BJ (cell line): ENCODE results near the gene YARS1. TPM values are rescaled to one million over a fixed set of nuclear protein-coding genes. Genes with fewer than 3 reads are reported as not detected.

Source experiments
- CTCF ChIA-PET: fragments of 350-600 bp; formaldehyde crosslinking; extraction: SDS; loops from one replicate; lab custom pipeline; 2021; ENCODE audit warnings: antibody characterized with exemption, inconsistent platforms; lab: Yijun Ruan, JAX
- POLR2A ChIA-PET: fragments of 300-600 bp; sonication (Branson Sonifier 250); formaldehyde crosslinking; extraction: SDS; loops from one replicate; lab custom pipeline; 2021; ENCODE audit warnings: antibody characterized with exemption; lab: Charles Lee
- DNase-seq: peaks from one replicate; pipeline ENCODE4 v3.0.0-alpha.2; 2011; ENCODE audit warnings: low read depth
- H3K27me3 ChIP-seq: 2 replicates; pipeline ENCODE4 v1.6.0; 2011; ENCODE audit warnings: low read length; ENCODE audit not compliant: control insufficient read depth, insufficient read depth
- H3K36me3 ChIP-seq: 2 replicates; pipeline ENCODE4 v1.5.1; 2011; ENCODE audit warnings: low read length; ENCODE audit not compliant: control insufficient read depth, insufficient read depth
- H3K4me3 ChIP-seq: 2 replicates; pipeline ENCODE4 v1.5.1; 2011; ENCODE audit warnings: low read depth, mild to moderate bottlenecking, control low read depth, low read length
- CTCF ChIP-seq: IDR thresholded peaks from 2 replicates; pipeline ENCODE4 v1.5.1; 2011; ENCODE audit warnings: low read depth, mild to moderate bottlenecking, control low read depth, inconsistent platforms, low read length, moderate library complexity; ENCODE audit not compliant: insufficient read depth
- polyA plus RNA-seq: library from polyadenylated mRNA; depleted of rRNA; stranded (reverse); fragments of >200 nt; gene quantifications from 2 replicates; pipeline ENCODE4 v1.2.3, GENCODE V29; 2011

The YARS1 gene
- polyA plus RNA-seq, 1 experiment: 75.3 TPM

- peak overlapping the region; percentile 46 for H3K4me3 ChIP-seq
- ChIA-PET CTCF (interaction anchor here (0.5 to 3.2 kb wide), 4 partner anchors 12 to 46 kb away, joined by 3 to 11 read pairs (median 3); no protein-coding TSS in a partner anchor), POLR2A (no interaction called here)
- H3K27me3 ChIP-seq: peaks cover 2% of the 10 kb centered on the region
- no peak for TF ChIP-seq CTCF
- DNase-seq: no peak
- no peaks in the 10 kb centered on the region for H3K36me3 ChIP-seq
Observed at GRCh38 chr1:32754317-32755097, 62.7 kb downstream of the YARS1 start.

- Histone ChIP-seq H3K4me3 (peak overlapping the region; percentile 46), H3K36me3 (no peaks in the 10 kb centered on the region), H3K27me3 (peaks cover 2% of the 10 kb centered on the region)
- ChIA-PET CTCF (interaction anchor here (0.6 to 3.2 kb wide), 4 partner anchors 13 to 76 kb away, joined by 3 to 11 read pairs (median 3); no protein-coding TSS in a partner anchor), POLR2A (interaction anchor here (0.6 kb wide), 1 partner anchor 103 kb away, joined by 4 read pairs; the partner anchor contains the start of gene RBBP4)
- no peak for DNase-seq
- TF ChIP-seq CTCF: no peak
Observed at GRCh38 chr1:32753532-32754316, 63.4 kb downstream of the YARS1 start.

- Histone ChIP-seq H3K4me3 (no peak overlapping the region), H3K27me3 (no peaks in the 10 kb centered on the region; the same call in 1 of the 2 replicates), H3K36me3 (no peaks in the 10 kb centered on the region)
- TF ChIP-seq CTCF: no peak
- ChIA-PET POLR2A (no interaction called here), CTCF (no interaction called here)
- no peak for DNase-seq
Observed at GRCh38 chr1:32749771-32750170, 67.4 kb downstream of the YARS1 start.

- H3K36me3 ChIP-seq: no peaks in the 10 kb centered on the region
- no peaks in the 10 kb centered on the region for H3K27me3 ChIP-seq
- no peak overlapping the region for H3K4me3 ChIP-seq
- DNase-seq: no peak
- ChIA-PET POLR2A (no interaction called here), CTCF (no interaction called here)
- TF ChIP-seq CTCF: no peak
Observed at GRCh38 chr1:32749332-32749731, 67.8 kb downstream of the YARS1 start.

GRCh38 chr1:32748926-32749325, 68.2 kb downstream of the YARS1 start:
- no peak for DNase-seq

More at GRCh38 chr1:32748926-32749325, 68.2 kb downstream of the YARS1 start:
- ChIA-PET POLR2A (no interaction called here), CTCF (no interaction called here)
- TF ChIP-seq CTCF: no peak
- Histone ChIP-seq H3K4me3 (no peak overlapping the region), H3K27me3 (no peaks in the 10 kb centered on the region), H3K36me3 (no peaks in the 10 kb centered on the region)
